ENCODE data around the gene LDLRAD3.

Gene LDLRAD3

DNA sequence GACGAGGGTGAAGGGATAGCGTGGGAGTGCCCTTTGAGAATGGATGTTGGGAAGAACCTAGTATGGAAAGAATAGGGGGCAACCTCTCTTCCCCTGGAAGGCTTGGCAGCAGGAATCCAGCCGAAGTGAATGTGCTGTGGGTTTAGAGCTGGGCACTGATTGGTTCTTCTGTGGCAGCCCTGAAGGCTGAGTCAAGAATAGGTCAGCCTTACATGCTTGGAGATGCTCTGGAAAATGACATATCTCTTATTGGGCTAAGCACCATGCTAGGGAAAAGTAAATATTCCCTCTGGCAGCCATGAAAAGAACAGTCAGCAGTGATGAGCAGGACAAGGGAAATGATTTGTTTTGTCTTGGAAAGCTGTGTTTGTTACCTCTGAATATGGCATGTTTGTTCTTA, 195.9 kb downstream of the LDLRAD3 start:
- DNase-seq (ENCODE audit: low read depth): no peak

DNA sequence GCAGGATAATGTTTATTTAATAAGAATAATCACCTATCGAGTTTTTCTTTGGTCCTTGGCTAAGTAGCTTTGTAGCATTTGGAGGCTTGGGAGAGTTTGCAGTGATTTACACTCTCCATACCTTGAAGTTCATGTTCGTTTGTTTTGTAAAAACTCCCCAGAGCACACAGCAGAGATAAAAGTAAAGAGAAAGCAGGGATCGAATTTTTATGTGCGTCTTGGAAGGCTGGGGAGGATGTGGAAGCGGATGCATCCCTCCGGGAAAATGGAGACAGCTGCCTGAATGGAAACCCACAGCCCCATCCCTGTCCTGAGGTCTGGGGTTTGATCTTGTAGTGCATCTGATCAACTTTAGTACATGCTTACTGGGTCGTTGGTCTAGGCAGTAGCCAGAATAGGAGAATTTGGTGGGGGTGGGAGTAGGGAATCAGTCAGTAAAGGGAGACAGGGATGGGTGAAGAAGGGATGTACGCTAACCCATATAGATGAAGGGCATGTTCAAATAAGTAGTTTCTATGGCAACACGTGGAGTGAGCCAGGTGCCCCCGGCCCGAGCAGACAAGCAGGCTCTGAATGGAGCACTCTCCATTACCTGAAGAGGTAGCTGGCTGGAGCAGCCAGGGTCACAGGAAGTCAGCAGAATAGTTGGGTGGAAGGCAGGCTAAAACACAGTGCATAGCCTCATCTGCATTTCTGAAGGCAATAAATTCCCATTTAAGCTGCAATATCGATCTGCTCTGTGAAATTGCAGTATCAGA, 197.5 kb downstream of the LDLRAD3 start:
- no peak for DNase-seq (ENCODE audit: low read depth)

DNA sequence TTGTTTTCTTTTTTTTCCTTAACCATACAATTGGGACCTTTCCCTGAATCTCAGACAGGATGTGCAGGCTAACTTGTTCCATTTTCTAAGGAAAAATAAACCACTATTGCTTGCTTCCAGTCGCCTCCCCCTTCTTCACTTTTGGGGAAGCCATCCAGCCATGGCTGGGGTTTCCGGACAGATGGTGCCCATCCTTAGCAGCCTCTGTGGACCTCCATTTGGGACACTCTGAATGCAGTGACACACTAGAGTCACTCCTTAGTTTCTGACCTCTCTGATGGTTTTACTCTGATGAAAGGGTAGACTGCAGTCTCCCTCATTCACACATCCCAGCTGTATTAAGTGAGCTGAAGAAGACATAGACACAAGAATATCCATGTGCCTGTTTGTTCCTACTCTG, 198.1 kb downstream of the LDLRAD3 start:
- no peak for DNase-seq (ENCODE audit: low read depth)

DNA sequence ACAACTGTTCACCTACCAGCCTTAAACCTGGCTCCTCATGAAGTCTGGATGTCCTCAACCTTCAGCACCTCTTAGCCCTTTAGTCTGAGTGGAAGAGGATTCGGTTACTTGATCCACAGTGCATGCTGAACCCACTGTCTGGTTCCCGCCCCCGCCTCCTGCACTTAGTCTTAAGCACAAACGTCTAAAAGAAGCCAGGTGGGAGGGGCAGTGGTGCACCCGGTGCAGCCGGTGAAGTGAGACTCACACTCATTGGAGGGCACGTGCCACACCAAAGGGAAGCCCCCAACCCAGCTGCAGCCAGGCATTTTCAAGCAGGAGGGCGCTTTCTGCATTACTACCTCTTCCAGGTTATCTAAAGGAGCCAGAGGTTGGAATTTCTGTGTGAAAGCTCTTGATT, 198.6 kb downstream of the LDLRAD3 start:
- DNase-seq (ENCODE audit: low read depth): no peak

DNA sequence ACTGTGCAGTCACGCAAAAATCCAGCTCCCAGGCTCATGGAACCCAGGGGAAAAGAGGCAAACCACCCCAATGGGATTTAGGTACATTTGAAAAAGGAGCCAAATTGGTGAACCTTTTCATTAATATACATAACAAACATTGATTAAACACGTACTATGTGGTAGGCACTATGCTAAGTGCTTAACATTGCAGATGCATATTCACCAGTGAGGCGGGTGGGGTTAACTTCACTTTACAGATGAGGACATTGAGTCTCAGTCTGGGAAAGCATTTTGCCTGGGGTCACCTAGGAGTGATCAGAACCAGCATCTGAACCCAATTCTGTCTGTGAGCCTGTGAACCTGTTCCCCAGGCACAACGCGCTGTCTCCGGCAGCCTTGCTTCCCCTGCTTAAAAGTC, 199.0 kb downstream of the LDLRAD3 start:
- DNase-seq (ENCODE audit: low read depth): no peak

DNA sequence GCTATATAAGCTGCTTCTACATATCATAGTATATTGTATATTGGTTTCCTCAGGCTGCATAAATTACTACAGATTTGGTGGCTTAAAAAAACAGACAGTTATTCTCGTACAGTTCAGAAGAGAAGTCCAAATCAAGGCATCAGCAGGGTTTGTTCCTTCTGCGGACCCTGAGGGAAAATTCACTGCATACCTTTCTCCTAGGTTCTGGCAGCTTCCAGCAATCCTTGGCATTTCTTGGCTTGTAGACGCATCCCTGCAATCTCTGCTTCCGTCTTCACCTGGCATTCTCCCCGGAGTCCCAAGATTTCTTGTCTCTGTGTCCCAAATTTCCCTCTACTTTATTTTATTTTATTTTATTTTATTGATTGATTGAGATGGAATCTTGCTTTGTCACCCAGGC, 202.6 kb downstream of the LDLRAD3 start:
- DNase-seq (ENCODE audit: low read depth): no peak

DNA sequence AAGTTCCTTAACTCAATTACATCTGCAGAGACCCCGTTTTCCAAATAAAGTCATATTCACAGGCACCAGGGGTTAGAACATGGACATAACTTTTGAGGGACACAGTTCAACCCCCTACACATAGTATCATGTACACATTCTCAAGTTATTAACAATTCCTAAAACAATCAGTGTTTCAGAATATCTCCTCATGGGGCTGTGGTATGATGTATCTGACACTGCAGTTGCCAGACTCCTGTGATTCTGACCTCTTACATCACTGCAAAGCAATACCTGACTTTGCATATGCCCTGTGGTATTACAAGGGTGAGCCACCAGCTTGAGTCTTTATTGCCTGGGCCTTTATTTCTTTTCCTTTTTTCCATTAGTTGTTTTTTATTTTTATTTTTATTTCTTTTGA, 203.6 kb downstream of the LDLRAD3 start:
- DNase-seq (ENCODE audit: low read depth): no peak

DNA sequence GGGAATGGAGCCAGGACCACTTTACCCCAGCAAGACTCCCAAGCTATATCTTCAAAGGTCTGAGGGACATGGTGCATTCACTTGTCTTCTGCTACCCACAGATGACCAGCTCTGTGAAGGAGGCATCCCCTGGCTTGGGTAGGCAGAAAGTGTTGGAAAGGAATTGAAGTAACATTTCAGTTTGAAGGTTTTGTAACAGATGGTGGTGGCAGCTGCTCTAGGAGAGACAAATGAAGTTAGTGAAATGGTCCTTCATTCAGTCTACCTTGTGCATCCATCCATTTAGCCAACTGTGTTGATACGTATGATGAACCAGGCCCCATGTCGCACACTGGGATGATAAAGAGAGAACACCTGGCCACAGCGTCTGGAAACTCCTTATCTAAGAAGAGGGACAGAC, 204.8 kb downstream of the LDLRAD3 start:
- no peak for DNase-seq (ENCODE audit: low read depth)

DNA sequence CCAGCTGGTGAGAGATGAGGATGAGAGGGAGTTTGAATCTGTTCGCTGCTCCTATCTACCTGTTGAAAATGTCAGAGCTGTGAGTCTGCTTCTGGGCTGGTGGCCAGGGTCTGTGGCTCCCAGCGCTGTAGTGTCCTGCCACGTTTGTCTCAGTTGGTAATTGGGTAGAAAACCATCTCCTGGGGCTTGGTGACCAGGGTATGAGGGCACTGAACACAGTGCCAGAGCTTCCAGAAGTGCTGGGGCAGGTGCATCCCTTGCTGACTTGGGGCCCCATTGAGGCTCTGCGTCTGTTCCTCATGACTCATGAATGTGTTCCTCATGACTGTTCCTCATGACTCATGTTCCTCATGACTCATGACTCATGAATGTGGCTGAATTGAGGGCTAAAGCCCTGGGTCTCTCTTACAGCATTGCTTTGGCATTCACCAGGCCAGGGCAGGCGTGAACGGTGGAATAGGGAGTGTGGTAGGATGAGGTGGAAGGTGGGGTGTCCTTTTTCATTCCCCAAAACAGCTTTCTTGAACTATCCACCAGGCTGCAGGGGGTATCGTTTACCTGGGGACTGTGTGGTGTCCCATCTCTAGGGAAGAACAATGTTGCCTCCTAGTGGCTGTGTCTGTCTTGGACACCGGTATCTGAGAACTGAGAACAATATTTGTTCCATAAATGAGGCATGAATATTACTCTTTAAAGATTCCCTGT, 205.8 kb downstream of the LDLRAD3 start:
- DNase-seq (ENCODE audit: low read depth): no peak

DNA sequence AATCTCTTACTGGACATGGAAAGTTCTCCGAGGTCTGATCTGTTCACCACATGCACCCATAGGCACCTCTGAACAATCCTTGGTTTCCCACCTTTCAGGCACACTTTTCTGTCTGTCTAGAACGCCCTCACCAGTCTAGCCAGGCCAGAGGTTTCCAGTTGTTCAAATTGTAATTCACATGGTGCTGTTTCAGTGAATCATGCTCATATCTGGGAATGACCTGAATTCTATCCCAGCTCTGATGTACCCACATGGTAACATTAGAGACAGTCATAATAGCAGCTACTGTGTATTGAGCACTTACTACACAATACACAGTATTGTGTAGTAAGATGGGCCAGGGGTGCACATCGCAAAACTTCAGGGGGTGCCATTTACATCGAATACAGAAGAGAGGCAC, 207.1 kb downstream of the LDLRAD3 start:
- DNase-seq (ENCODE audit: low read depth): no peak

DNA sequence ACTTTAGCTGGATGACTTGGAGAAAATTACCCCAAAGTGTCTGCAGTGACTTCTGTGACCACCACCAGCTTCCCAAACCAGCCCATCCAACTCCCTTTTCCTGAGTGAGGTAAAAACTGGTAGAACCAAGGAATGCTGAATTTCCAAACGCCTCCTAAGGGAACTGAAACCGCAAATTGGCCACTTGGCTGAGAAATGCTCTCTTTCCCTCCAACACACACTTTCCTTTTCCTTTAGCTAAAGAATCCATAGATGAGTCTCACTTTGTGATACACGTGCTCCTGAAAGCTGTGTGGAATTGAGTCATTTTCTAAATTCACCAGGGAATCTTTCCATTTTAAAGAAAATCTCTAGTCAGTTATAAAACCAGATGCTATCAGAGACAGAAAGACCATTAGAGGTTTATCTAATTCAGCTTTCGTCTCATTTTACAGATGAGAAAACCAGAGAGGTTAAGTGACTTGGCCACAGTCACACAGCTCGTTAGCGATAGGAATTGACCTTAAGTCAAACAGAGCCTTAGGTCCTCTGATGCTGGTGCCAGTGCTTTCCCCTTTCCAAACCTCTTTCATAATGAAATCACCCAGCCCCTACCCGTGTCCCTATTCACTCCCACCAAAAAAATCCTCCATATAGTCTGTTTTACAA, 208.2 kb downstream of the LDLRAD3 start:
- DNase-seq (ENCODE audit: low read depth): no peak

DNA sequence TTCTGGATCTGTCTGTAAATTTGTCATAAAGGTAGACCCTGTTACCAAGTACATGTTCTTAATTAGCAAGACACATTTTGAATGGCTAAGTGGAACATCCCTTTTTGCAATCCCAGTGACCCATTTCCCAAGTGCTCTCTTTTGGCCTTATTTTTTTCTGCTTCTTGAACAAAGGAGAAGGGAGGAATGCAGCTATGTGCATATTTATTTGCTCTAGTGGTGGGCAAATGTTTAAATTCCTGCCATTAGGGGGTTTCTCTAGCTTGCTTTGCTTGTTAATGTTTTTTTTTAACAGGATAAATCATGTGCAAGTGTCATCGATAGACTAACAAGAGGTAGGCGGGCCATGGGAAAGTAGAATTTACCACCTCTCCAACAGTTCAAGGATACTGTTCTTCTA, 209.7 kb downstream of the LDLRAD3 start:
- no peak for DNase-seq (ENCODE audit: low read depth)

DNA sequence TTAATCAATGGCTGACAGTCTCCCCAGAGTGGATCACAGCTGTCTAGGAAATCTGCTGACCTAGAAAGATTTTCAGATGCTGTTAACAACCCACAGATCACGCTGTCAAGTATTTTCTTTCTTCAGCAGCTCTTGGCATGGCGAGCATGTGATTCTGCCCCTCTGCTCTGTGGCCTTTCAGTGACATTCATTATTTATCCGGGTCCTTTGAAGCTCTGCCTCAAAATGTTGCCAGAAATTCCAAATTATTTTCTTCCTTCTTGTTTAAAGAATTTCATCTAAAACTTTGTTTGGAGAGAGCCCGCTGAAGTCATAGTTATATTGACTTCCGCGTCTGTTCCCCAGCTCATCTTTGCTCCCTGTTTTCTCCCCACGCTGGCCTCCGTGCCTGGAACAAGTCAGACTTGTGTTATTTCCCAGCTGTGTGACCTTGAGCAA, 211.3 kb downstream of the LDLRAD3 start:
- no peak for DNase-seq (ENCODE audit: low read depth)

DNA sequence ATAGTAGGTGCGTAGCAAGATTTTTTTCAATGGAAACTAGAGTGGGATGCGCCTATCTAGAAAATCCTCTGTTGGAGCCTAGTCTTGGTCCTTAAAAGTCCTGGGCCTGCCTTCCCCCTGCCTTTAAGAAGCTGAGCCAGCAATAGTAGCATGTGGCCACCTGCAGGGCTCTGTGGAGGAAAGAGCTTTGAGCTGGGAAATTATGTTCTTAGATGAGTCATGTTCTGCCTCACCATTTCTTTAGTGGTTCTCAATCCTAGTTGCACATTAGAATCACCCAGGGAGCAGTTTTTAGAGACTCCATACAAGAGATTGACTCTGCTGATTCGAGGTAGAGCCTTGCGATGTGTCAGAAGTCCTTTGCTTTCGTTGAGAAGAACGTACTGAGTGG, 211.9 kb downstream of the LDLRAD3 start:
- DNase-seq (ENCODE audit: low read depth): no peak

DNA sequence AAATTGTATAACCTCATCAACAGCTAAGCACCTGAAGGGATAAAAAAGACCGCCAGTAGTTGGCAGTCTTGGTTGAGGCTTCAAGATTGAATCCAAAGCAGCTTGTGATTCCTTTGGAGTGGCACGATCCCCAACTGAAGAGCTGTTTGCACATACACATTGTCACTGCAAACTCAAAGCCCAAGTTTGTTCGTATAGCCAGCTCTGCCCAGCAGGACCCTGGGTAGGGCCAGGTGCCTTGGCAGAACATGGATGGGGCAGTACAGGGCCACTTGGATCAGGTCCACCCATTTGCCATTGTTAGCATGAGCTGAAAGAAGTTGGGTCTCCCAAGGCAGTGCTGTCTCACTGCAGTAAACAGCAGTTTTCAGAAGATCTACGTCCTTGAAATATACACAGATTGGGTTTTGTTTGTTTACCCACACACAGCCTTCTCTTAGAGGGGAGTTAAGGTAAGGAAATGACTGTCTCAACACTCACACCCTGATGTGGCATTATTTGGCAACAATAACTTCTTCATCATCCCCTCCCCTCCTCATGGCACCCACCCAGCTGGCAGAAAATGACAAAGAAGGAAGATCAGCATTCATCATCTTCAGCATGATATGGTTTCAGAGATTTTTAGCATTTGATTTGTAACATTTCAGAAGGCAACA, 212.4 kb downstream of the LDLRAD3 start:
- no peak for DNase-seq (ENCODE audit: low read depth)

DNA sequence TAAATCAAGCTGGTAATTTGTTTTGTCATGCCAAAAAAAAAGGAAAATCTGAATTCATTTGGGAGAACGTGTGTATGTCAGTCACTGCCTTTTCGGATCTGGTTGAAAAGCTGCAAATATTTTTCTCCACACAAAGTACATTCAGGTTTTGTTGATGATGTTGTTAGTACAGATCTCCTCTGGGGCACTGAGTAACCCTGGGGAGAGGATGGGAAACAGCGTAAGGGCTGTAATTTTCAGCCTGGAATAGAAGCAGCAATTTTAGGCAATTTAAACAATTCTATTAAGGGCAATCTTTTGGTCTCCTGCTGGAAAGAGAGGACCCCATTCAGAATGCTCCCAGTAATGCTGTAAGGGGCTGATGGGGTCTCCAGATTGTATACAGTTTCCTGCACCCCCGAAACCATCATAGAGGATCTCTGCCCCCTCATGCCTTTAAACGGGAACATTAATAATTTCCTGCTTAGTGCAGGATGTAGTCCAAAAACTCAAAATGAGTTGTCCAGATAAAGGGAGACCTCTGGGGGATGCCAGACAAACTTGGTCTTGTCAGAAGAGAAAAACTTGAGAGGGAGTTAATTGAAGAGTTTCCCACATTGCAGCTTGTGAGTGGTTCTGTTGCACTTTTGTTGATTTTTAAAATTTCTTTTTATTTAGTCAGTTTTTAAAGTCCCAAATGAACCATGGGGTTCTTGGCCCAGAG, 213.1 kb downstream of the LDLRAD3 start:
- DNase-seq (ENCODE audit: low read depth): no peak

DNA sequence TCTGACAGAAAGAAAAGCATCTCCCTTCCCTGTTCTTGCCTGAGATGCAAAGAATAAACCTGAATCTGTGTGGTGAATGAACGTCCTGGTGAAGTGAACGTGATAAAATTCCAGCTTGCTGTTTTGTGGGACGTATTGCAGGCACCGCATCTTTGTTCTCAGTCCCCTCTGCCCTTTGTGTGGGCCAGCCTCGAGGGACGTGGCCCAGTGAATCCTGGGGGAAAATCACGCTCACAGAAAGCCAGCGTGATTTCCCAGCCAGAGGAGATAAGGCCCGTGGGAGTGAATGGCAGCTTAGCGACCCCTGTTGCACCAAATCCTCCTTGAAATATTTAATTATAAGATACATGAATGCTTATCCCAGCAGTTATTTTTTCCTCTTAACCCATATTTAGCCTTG, 216.2 kb downstream of the LDLRAD3 start:
- DNase-seq (ENCODE audit: low read depth): no peak

DNA sequence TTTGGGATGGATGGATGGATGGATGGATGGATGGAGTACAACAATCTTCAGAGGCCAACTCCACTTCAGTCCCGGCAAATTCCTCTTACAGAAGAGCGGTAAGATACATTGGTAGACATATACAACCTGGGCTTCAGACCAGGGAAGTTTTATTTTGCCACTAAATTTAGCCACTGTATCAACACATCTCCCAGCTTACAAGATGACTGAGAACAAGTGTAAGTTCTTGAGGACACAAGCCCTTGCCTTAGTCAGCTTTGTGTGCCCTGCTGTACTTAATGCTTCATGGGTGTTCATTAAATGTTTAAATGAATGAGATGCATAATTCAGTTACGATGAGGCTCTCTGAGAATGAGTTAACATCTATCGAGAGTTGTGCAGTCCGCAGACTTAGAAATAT, 217.7 kb downstream of the LDLRAD3 start:
- no peak for DNase-seq (ENCODE audit: low read depth)

DNA sequence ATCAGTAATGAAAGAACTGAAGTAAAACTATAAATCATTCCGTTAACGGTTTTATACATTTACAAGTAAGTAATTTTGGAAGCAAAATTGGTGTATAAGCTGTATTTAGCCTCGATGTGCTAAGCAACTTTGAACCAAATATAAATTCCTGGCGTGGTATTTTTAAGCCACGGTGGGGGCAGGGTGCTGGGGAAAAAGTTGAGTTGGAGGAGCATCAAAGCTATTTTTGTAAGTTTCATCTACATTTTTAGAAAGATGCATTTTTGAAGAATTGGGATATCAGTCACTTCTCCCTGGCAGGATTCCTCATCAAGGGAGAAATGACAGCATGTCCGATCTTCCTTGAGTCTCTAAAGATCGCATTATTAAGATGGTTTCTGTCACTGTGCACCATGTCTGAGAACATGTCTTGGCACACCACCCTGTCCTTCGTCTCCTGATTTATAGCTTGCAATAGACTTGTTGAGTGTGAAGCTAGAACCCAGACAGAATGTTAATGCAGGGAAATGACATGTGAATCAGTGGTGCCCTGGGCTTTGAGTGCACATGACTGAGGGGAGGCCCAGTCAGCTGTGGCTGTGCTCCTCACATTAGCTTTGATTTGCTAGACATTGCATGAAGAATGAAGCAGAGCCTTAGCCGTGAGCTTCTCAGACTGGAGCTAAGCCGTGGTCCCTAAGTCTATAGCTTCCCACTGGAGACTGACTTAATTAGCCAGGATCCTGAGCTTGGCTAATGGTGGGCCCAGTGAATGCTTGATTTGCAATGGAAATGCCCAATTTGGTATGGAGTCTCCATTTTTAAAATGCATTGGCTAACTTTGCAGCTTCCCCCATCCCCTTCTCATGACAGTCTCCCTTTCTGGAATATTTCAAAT, 218.4 kb downstream of the LDLRAD3 start:
- no peak for DNase-seq (ENCODE audit: low read depth)

DNA sequence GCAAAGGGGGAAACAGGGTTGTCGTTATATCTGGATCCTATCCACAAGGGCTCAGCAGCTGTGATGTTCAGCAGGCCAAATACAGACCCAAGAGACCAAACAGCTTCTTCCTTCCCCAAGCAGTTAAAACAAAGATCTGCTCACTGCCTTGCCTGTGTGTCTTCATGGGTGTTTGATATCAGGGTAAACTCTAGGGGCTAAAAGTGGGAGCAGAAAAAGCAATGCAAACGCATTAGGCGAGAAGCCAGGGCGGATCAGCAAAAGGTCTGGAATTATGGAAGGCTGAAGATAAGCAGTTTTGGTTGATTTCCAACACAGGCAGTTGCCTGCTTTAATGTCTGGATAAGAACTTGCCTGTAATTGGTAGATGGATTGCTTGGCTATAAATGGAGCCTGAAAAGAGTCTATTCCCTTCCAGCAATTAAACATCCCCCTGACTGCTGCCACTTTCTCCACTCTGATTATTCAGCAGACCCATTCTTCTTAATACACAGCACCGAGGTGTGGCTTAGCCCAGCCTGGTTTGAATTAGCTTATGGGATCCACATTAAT, 219.1 kb downstream of the LDLRAD3 start:
- DNase-seq (ENCODE audit: low read depth): no peak

Measured in stimulated activated CD8-positive, alpha-beta memory T cell treated with anti-CD3 and anti-CD28 coated beads, Interleukin-4, amount 100 ng/mL, for 24 hours (primary cell).